GM18499 (cell line): ENCODE results near the gene ARMC9.

Source experiments
- ATAC-seq: cut with Tn5 transposase; IDR thresholded peaks from one replicate; pipeline ENCODE4 v1.9.1; 2021; ENCODE audit warnings: moderate number of reproducible peaks; ENCODE audit not compliant: insufficient read depth, unreplicated experiment

The ARMC9 gene

DNA sequence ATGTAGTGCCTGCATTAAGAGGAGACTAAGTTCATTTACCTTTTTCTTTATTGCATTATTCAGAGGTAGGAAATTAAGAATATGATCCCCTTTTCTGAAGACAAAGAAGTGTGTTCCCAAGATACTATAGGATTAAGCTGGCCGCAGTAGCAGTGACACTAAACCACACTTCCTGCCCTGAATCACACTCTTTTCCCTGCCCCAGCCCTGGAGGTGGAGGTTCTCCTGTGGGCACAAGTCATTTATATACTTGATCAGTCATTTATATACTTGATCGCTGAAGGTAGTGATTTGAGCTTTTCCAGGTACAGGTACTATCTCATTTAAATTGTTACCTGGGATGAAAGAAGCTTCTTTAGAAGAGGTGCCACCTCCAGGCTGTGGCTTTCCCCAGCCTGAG, 78.6 kb downstream of the ARMC9 start:
- ATAC-seq: no peak

DNA sequence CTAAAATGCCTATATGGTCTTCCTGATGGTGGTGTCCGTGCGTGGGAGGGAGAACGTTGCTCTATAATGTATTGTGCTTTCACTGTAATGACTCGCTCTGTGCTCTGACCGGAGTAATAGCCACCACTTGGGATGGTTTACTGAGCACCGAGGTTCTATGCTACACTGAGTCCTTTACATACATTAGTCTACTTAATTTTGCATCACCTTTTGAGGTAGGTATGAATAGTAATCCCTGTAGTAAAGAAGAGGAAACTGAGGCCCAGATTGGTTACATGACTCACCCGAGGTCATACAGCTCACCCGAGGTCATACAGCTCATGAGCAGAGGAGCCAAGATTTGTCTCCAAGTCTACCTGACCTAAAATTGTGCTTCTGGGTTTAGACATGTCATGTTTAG, 79.5 kb downstream of the ARMC9 start:
- ATAC-seq: no peak

DNA sequence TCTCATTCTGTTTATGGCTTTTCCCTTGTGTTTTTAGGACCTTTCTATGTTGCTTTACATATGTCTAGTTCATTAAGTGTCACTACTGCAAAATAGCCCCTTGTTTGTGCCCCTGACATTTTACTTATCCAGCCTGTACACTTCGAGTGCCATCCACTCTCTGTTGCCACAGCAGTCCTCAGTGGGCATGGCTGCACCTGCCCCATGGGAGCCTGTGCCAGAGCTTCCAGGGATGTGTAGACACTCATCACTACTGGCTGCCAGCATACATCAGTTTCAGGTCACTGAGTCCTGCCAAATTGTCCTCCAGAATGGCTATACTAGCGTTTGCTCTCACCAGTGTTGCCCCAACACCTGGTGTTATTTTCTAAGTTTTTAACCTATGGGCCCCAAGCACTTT, 80.4 kb downstream of the ARMC9 start:
- ATAC-seq: no peak

DNA sequence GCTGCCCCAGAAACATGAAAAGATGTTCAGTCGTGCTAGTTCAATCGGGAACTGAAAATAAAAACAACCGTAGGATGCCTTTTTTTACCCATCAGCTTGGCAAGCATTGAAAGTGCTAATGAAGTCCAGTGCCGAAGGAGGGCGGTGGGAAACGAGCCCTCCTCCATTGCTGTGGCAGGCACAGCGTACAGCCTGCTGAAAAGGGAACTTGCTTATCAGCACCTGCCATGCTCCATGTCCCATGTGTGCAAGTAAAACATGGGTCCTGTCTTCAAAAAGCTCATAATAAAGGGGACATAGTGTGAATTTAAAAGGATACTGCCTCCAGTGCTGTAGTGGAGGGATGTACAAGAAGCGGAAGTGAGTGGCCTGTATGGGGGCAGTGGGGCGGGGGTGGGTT, 82.4 kb downstream of the ARMC9 start:
- no peak for ATAC-seq

DNA sequence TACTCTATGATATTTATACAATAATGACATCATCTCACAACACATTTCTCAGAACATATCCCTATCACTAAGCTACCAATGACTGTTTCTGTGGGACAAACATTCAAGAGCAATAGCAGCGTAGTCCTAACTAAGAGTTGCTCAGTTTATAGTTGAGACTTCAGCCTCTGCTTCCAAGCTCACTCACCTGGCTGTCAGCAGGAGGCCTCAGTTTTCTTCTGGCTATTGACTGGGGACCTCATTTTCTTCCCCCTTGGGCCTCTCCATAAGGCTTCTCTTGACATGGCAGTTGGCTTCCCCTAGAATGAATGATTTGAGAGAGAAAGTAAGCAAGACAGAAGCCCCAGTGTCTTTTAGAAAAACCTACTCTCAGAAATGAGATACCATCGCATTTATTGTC, 85.9 kb downstream of the ARMC9 start:
- no peak for ATAC-seq

DNA sequence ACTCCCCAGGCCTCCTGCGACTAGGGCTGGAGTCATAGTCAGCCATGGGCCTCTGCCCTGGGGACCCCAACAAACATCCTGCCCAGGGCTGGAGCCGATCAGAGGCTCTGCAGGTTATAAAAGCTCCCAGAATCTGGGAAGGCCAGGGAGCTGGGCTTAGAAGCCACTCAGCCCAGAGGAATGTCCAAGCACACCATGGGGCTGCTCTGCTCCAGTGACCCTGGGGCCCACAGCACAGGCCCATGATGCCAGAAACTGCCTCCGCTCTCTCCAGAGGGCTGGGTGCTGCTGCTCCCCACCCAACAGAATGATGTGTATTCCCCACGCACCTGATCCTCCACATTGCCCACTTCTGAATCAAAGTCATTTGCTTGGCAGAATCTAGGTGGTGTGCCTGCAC, 88.5 kb downstream of the ARMC9 start:
- no peak for ATAC-seq

DNA sequence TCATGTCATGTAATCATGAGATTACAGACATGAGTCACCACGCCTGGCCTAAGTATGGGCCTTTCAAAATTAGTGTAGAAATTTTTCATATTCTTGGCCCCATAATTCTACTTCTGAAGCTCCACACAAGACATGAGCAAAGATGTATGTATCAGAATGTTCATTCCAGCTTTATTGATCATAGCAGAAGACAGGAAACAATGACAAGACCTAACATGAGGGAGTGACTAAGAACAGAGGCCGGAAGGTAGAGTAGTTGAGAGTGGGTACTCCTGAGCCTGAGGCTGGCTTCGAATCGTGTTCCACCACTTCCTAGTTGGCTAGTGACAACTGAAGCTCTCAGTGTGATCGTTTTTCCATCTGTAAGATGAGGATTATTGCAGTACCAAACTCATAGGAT, 89.3 kb downstream of the ARMC9 start:
- no peak for ATAC-seq

DNA sequence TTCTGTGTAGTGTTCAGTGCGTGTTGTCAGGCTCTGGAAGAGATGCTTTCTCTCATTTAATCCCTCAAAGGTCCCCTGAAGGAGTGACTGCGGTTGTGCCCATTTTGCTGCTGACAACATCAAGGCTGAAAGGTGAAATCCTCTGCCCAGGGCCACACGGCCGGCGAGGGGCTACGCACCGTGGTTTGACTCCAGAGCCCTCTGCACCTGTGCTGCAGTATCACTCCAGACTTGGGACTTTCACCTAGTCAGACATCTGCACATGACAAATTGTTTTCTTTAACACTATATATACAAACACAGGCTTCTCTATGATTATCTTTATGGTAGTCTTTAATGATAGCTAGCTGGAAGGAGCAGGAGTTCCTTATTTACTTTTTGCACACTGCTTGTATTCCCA, 90.2 kb downstream of the ARMC9 start:
- ATAC-seq: no peak

DNA sequence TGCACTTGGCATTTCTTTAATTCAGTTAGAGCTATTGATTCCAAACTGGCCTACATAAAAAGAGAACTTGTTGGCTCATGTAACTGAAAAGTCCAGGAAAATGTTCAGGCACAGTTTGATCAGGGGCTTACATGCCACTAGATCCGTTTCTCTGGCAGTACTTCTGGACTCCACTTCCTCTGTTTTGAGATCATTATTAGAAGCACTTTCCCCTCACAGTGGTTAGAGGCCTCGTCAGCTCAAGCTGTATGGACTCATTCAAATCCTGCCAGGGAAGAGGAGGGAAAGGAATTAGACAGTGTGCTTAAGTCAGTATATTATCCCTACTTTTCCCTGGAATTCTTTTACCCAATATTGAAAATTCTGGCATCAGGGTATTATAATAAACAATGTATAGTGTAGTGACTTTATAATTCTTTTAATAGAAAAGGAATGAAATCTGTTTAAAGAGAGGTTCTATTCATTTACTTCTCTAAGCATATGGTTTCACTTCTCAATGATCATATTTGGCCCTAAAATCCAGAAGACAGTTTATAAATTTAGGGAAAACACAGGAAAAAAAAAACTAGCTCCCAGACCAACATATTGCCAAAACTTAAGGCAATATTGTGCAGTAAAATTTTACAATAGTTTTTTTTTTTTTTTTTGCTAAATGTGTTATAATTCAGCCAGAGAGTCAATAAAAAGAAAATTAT, 92.0 kb downstream of the ARMC9 start:
- ATAC-seq: no peak

DNA sequence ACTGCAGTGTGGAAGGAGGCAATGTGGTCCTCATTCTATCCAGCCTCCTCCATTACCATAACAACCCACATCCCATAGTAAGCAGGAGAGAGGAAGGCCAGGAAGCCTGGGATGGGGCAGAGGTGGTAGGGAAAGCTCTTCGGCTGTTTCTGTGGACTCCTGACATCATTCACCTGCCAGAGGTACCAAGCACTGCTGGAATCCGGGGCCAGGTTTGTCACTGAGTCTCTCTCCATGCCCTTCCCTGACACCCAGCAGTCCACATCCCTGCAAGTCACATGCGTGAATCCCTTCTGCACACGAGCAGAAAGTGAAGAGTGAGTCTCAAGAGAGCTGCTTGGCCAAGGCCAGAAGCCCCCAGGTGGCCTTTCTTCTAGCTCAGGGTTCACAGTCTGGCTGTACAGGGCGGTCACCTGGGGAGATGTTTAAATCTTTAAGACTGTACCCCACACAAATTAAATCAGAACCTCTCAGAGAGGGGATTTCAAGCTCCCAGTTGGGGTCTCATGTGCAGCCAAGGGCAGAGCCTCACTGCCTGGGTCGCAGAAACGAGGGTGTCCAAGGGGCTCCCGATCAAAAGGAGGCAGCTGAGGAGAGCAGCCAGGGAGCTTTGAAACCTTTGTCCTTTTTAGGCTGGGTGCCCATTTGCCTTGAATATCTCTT, 94.2 kb downstream of the ARMC9 start:
- no peak for ATAC-seq

DNA sequence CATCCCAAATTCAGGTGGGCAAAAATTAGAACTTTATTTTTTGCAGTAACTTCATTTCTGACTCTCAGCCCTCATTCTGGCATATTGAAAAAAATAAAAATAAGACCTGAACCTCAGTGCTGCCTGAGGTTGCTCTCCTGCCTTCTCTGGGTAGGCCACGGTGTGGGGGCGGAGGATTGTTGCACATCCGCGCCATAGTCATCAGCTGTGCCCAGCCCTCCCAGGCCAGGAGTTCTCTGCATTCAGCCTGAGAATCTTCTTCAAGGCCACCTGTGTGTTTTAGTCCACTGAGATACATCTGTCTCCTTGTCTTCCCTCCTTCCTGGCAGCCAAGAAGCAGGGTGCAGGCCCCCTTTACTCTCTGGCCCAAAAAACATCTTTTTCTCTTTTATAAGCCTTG, 94.7 kb downstream of the ARMC9 start:
- ATAC-seq: no peak

DNA sequence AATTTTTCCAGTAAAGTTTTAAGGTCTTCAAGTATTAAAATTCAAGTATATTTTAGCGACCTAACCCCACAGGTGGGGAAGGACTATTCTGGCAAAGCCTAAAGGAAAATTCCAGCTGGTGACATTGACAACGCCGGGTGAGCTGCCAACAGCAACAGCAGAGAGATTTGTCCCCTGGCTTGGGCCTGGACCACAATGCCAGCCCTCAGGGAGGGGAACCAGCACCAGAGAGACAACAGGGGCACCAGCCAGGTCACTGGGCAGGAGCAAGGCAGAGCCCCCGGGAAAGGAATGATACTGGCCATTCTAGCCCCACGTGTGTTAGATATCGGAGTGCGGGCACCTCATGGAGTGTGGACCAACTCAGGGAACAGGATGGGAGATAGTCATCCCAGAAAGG, 95.7 kb downstream of the ARMC9 start:
- ATAC-seq: no peak

DNA sequence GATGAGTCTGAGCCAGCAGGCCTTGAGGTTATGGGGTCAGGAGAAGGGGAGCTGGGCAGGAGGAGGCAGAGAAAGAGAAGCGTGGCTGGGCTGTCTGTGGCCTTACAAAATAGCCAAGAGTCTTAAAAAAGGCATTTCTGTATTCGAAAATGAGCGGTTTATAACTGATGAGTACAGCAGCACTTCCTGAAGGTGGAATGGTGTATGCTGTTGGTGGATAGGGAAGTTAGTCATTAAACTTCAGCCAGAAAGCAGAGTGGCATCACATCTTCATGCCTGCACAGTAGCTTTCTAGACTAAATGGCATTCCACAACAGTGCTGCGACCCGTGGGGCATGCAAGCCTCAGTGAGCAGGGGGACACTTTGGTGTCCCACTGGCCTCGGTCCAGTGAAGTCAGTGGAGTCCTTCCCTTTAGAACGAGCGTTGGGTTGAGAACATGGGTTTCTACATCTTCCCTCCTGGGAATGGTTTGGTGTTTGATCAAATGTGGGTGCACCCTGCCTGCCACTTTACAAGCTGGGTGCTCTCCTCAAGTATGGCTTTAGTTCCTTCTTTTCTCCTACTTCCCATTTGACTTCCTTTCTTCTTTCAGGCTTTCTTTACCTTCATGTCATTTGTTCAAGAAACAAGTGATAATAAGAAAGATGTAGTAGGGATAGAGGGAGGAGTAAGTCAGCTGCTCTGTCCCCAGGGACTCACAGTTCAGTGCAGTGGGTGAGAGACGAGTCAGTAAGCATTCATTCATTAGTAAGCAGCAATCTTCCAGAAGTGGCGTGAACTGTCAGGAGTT, 96.3 kb downstream of the ARMC9 start:
- no peak for ATAC-seq

DNA sequence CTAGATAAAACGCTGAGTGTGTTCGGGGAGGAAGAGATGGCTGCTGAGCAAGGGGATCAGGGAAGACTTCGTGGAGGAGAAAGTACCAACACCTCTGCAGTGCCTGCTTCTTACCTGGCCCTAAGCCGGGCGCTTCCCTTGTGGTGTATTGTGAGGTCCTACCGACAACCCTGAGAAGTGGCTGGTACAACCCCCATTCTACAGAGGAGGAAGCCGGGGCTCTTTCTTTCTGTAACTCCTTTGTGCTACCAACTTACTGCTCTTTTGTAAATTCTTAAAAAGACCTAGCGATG, 96.9 kb downstream of the ARMC9 start:
- no peak for ATAC-seq

DNA sequence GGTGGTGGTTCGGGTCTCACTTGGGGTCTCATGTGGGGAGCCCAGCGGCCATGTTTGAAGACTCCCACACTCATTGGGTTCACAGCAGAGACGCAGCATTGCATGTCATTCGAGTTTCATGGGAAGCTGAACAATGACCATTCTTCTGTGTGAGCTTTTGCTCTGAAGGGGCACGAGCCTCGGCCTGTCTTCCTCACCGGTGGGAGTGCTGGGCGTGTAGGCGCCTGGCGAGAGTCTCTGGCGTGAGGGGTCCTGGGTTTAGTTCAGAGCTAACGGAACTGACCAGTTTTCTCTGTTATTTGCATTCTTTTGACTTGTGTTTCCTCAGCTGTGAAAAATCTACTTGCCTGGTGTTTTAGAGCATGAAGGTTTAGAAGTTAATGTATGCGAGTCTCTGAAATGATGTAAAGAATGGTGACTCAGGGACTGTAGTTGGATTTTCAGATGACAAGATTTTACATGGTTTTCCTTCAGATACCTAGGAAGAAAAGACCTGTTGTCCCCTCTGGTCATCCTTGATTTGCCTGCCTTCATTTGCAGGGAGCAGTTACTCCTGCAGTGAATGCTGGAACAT, 98.1 kb downstream of the ARMC9 start:
- ATAC-seq: no peak

DNA sequence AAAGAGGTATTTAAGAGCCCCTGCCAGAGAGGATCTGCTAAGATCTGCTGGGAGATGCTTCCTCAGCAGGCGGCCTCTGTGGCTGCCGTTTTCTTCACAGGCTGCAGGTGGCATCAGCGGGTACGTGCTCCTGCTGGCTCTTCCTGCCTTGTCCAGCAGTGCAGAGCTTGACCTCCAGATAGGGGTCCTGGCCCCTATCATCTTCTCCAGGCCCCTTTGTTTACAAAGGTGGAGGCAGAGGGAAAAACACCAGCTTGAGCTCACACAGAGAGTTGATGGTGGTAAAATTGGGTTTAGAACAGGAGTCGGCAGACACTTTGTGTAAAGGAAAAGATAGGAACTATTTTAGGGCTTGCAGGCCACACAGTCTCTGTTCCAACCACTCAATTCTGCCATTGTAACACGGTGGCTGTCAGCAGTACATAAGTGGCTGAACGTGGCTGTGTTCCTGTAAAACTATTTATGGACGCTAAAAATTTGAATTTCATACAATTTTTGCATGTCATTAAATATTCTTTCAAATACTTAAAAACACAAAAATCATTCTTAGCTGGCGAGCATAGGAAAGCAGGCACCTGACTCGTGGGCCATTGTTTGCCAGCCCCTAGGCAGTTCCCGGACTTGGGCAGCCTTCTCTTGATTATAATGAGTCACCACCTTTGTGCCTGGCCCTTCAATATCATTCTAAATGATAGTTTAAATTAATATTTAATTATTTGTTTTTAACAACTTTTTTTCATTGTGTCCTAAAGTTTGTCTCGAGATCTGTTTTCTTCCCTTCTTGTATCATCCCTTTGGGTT, 98.9 kb downstream of the ARMC9 start:
- ATAC-seq: no peak

DNA sequence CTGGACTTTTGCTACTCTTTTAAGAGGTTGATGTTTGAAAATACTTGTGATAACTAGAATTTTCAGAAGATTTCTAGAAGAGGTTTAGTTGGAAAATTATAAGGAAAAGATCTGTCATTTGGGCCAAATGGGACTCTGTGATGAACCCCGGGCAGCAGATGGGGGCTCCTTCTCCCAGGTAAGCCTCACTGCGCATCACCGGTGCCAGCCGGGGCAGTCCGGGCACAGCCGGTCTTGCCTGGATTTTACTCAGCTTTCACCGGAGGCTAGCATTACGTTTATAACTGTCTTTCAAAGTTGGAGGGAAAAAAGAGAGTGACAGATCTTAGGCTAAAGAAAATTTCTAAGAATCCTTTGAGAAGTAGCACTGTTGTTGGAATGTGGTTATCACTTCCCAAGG, 99.7 kb downstream of the ARMC9 start:
- ATAC-seq: no peak

DNA sequence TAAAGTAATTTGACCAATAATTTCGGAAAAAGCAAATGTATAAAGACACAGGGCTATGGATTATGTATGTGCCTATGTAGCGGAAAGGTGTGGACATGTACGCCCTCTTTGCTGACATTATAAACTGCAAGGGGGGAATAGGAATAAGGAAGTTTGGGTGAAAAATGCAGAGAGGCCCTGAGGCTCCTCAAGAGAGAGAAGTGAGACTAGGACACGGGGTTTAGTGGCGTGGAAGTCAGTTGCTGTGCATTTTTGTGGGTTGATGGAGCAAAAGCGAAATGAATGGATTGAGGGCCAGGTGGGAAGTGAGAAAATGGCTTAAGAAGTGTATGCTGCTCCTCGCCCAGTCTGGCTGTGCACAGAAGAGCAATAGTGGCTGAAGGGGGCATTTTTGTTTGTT, 100.8 kb downstream of the ARMC9 start:
- ATAC-seq: no peak

DNA sequence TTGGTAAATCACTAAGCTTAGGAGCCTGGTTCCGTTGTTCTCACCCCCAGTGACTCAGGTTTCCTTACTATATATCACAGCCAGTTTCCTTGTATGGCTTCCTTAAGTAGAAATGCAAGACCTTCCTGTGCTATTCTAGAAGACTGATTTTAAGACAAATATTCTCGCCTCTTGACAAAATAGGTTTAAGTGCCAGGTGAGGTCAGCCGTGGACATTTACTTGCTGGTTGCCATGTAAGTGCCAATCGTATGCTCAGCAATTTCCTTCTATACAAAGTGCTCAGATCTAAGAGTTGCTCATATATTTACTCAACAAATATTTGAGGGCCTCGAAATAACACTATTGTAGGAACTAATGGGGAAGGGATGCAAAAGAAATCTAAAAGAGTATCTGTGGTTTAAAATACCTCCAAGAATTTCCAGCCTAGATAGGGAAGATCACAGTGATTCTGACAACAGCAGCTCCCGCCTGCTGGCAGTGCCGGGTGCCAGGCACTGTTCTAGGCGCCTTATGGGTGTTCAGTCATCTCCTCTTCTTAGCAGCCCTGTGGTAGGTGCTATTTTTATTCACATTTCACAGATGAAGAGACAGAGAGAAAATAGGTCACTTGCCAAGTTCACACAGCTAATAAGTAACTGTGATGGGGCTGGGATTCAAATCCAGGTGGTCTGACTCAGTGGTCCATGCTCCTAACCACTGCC, 101.7 kb downstream of the ARMC9 start:
- ATAC-seq: no peak

DNA sequence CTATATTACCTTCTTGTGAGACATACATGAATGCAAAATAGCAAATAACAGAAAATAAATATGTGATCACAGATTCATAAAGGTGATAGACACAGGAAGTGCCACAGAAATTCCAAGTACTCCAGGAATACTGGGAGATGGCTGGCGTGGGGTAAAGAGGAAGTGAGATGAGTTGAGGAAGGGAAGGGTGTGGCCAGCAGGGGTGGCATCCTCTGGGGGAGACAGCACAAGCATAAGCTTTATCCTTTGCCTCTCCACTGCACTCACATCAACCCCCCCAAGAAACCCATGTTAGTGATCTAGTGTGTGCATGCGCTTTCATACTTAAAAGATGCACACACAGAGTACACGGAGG, 102.3 kb downstream of the ARMC9 start:
- ATAC-seq: no peak
